ENCODE data around the gene RAB34. TPM values are rescaled to one million over a fixed set of nuclear protein-coding genes. Genes with fewer than 3 reads are reported as not detected.
"Not testable (repeated sequence)": the region's sequence is repeated elsewhere in the genome, so short reads cannot be mapped to it uniquely, and the experiment has no call there.

The RAB34 gene
- total RNA-seq, 1 donor from 2014 or later: 62.3 TPM

GRCh38 chr17:28726627-28727491, 9.2 kb upstream of the RAB34 start:
- ATAC-seq (peak; percentile 79 to 89), DNase-seq (peak; percentile 95)
- H3K27ac ChIP-seq: peak overlapping the region; percentile 96
- intact Hi-C loops (cut with DNase I): no loop called here
- peaks cover 30% of the 10 kb centered on the region for H3K36me3 ChIP-seq
- no peaks in the 10 kb centered on the region for H3K27me3 ChIP-seq (ENCODE audit: low read depth)
- peaks cover 63% of the 10 kb centered on the region for H3K4me1 ChIP-seq
- H3K9me3 ChIP-seq: no peaks in the 10 kb centered on the region
- TF ChIP-seq, protein P1, sequence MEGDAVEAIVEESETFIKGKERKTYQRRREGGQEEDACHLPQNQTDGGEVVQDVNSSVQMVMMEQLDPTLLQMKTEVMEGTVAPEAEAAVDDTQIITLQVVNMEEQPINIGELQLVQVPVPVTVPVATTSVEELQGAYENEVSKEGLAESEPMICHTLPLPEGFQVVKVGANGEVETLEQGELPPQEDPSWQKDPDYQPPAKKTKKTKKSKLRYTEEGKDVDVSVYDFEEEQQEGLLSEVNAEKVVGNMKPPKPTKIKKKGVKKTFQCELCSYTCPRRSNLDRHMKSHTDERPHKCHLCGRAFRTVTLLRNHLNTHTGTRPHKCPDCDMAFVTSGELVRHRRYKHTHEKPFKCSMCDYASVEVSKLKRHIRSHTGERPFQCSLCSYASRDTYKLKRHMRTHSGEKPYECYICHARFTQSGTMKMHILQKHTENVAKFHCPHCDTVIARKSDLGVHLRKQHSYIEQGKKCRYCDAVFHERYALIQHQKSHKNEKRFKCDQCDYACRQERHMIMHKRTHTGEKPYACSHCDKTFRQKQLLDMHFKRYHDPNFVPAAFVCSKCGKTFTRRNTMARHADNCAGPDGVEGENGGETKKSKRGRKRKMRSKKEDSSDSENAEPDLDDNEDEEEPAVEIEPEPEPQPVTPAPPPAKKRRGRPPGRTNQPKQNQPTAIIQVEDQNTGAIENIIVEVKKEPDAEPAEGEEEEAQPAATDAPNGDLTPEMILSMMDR (IDR thresholded peaks at IDR 0.05): peak; percentile 99
- peak overlapping the region; percentile 85 for H3K4me3 ChIP-seq

DNA sequence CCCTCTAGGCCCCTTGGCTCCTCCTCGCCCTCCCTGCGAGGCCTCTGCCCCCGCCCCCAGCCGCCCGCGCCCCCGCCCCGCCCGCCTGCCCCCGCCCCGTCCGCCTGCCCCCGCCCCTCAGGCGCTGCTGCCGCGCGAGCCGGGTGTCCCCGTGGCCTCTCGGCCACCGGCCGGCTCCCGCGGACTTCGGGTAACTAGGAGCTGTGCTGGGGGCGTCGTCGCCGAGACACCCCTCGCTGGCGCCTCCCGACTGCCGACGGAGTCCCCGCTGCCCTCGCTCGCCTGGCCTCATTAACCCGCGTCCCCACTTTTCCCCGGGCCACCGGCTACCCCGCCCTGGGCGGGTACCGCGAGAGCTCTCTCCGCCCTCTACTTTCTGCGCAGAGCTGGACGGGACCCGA, 8.6 kb upstream of the RAB34 start, which contains the start of gene TLCD1:
Gene TLCD1, minus strand, starts transcription at position 8 of the 401 bp plus-strand sequence. CDS start 136 bp downstream, outside the sequence.
- DNase-seq (peak; percentile 84), ATAC-seq (peak; percentile 58 to 71)
- Histone ChIP-seq H3K27me3 (ENCODE audit: low read depth) (no peaks in the 10 kb centered on the region), H3K36me3 (peaks cover 37% of the 10 kb centered on the region), H3K4me3 (peak within 1 kb of the TSS; percentile 85), H3K4me1 (peaks cover 69% of the 10 kb centered on the region), H3K9me3 (no peaks in the 10 kb centered on the region), H3K27ac (peak within 1 kb of the TSS; percentile 96)
- TF ChIP-seq, protein P1 (IDR thresholded peaks at IDR 0.05): no peak
- intact Hi-C loops (cut with DNase I): no loop called here

DNA sequence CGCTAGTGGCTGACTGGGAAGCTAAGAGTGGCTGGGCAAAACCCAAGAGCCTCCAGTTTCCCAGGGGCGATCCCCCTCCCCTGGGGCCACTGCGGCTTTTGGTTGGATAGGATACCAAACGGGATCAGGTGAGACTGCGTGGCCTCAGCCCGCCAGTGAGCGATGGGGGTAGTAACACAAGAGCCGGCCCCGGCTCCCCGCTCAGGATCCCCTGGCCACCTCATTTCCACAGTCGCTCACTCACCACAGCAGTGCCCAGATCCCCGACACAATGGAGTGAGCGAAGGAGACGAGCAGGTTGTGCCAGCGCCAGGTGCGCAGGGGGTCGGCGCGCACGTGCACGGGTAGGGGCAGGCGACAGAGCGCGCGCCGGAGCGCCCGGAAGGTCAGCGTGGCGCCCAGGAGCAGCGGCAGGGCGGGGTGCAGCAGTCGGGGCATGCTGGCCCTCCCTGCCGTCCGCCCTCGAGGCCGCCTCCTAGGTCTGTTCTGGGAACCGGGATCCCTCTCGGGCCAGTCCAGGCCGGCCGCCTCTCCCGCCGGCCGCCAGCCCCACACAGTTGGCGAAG, 8.1 kb upstream of the RAB34 start:
- intact Hi-C loops (cut with DNase I): no loop called here
- peaks cover 74% of the 10 kb centered on the region for H3K4me1 ChIP-seq
- DNase-seq: peak; percentile 82
- TF ChIP-seq, protein P1 (IDR thresholded peaks at IDR 0.05): no peak
- no peaks in the 10 kb centered on the region for H3K9me3 ChIP-seq
- H3K4me3 ChIP-seq: peak overlapping the region; percentile 85
- H3K36me3 ChIP-seq: peaks cover 39% of the 10 kb centered on the region
- no peaks in the 10 kb centered on the region for H3K27me3 ChIP-seq (ENCODE audit: low read depth)
- H3K27ac ChIP-seq: peak overlapping the region; percentile 81
- ATAC-seq: peak in 1 of 2 donors; percentile 0

GRCh38 chr17:28725166-28725659, 7.5 kb upstream of the RAB34 start:
- H3K4me3 ChIP-seq: peak overlapping the region; percentile 85
- H3K27me3 ChIP-seq (ENCODE audit: low read depth): no peaks in the 10 kb centered on the region
- H3K36me3 ChIP-seq: peaks cover 39% of the 10 kb centered on the region
- no peaks in the 10 kb centered on the region for H3K9me3 ChIP-seq
- intact Hi-C loops (cut with DNase I): no loop called here
- DNase-seq: no peak
- TF ChIP-seq, protein P1 (IDR thresholded peaks at IDR 0.05): no peak
- H3K4me1 ChIP-seq: peaks cover 79% of the 10 kb centered on the region
- H3K27ac ChIP-seq: peak overlapping the region; percentile 81
- ATAC-seq: no peak

DNA sequence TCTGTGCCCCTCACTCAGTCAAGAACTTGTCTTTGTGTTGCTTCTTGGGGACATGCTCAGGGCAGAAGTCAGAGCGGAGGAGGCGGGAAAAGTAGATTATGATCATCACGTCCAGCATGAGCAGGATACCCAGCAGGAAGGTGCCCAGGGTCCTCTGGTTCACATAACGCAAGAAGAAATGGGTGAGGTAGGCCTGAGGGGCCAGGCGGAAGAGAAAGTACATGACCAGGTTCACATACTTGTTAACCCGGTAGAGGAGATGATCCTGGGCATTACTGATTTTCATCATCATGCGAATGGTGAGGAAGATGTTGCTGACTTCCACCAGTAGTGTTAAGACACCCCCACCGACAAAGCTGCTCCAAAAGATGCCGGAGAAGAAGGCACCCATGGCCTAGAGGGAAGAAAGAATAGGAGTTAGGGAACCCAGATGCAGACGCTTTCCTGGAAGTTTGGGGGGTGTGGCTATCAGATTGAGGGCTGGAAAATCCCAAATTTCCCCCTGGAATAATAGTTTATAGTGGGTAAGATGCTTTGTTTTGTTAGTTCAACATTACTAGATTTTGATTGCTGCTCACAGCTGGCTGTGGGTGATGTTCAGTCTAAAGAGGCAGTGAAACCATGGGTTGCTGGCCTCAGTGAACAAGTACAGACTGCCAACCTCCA, 7.0 kb upstream of the RAB34 start:
- intact Hi-C loops (cut with DNase I): no loop called here
- no peak for DNase-seq
- H3K4me1 ChIP-seq: peaks cover 78% of the 10 kb centered on the region
- TF ChIP-seq, protein P1 (IDR thresholded peaks at IDR 0.05): no peak
- H3K4me3 ChIP-seq: peak overlapping the region; percentile 85
- peaks cover 39% of the 10 kb centered on the region for H3K36me3 ChIP-seq
- H3K9me3 ChIP-seq: no peaks in the 10 kb centered on the region
- H3K27ac ChIP-seq: peak overlapping the region; percentile 81
- H3K27me3 ChIP-seq (ENCODE audit: low read depth): no peaks in the 10 kb centered on the region
- no peak for ATAC-seq

GRCh38 chr17:28723836-28724499, 6.3 kb upstream of the RAB34 start:
- H3K27me3 ChIP-seq (ENCODE audit: low read depth); H3K9me3 ChIP-seq; ATAC-seq; DNase-seq; intact Hi-C loops (cut with DNase I): not testable (repeated sequence)
- H3K4me3 ChIP-seq: peak overlapping the region; percentile 85
- peak overlapping the region; percentile 81 for H3K27ac ChIP-seq
- peaks cover 39% of the 10 kb centered on the region for H3K36me3 ChIP-seq
- H3K4me1 ChIP-seq: peaks cover 74% of the 10 kb centered on the region
